RWPE1 (cell line): Measurements from ENCODE around the gene TNS3.

Experiments used
- CTCF ChIA-PET: fragments of 350-600 bp; sonication (Branson Sonifier 250); formaldehyde crosslinking; extraction: SDS; loops from one replicate; lab custom pipeline; 2021; lab: Yijun Ruan, JAX
- POLR2A ChIA-PET: fragments of 400-600 bp; formaldehyde crosslinking; extraction: SDS; loops from one replicate; lab custom pipeline; 2020; ENCODE audit warnings: antibody characterized with exemption; ENCODE audit not compliant: low non-redundant PET; lab: Yijun Ruan, JAX
- DNase-seq: peaks from one replicate; pipeline ENCODE4 v3.0.0; 2012; ENCODE audit warnings: low spot score
- H3K27ac ChIP-seq: fragments of 450-650 bp; 2 replicates; pipeline ENCODE4 v1.5.1; 2017
- TF ChIP-seq, protein P1 (sequence below): fragments of 450-650 bp; conservative IDR thresholded peaks from 2 replicates; pipeline ENCODE4 v1.5.1; 2017; ENCODE audit warnings: low read depth, mild to moderate bottlenecking

Gene TNS3

DNA sequence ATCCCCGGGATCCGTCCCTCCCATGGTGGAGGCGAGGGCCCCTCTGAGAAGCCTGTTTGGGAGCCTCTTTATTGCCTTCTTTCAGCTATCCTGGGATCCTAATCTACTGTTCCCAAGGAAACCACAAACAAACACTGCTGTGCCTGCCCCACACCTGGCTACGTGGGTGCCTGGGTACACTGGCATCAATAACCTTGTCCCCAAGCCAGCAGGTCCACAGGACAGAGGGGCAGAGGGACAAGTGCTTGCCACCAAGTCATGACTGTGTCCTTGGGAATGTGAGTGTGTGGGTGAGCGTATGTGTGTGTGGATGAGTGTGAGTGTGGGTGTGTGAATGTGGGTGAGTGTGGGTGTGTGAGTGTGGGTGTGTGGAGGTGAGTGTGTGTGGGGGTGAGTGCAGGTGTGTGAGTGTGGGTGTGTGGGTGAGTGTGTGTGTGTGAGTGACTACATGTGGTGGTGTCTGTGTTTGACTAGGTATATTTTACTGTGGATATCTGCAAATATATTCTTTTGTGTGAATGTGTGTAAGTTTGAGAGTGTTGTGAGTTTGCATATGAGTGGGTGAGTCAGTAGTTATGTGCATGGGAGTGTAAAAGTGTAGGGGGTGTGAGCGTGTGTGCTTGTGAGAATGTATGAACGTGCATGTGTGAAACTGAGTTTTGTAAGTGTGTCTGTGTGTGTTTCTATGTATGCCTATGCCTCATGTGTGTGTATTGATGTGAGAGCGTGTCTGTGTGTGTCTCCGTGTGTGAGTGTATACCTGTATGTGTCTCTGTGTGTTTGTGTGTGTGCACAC, 96.1 kb downstream of the TNS3 start:
- peak overlapping the region; percentile 43 for H3K27ac ChIP-seq
- TF ChIP-seq, protein P1, sequence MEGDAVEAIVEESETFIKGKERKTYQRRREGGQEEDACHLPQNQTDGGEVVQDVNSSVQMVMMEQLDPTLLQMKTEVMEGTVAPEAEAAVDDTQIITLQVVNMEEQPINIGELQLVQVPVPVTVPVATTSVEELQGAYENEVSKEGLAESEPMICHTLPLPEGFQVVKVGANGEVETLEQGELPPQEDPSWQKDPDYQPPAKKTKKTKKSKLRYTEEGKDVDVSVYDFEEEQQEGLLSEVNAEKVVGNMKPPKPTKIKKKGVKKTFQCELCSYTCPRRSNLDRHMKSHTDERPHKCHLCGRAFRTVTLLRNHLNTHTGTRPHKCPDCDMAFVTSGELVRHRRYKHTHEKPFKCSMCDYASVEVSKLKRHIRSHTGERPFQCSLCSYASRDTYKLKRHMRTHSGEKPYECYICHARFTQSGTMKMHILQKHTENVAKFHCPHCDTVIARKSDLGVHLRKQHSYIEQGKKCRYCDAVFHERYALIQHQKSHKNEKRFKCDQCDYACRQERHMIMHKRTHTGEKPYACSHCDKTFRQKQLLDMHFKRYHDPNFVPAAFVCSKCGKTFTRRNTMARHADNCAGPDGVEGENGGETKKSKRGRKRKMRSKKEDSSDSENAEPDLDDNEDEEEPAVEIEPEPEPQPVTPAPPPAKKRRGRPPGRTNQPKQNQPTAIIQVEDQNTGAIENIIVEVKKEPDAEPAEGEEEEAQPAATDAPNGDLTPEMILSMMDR, result no peak
- ChIA-PET POLR2A (no interaction called here), CTCF (interaction anchor here (1.1 kb wide), 1 partner anchor 220 kb away, joined by 5 read pairs; no protein-coding TSS in a partner anchor)
- no peak for DNase-seq

DNA sequence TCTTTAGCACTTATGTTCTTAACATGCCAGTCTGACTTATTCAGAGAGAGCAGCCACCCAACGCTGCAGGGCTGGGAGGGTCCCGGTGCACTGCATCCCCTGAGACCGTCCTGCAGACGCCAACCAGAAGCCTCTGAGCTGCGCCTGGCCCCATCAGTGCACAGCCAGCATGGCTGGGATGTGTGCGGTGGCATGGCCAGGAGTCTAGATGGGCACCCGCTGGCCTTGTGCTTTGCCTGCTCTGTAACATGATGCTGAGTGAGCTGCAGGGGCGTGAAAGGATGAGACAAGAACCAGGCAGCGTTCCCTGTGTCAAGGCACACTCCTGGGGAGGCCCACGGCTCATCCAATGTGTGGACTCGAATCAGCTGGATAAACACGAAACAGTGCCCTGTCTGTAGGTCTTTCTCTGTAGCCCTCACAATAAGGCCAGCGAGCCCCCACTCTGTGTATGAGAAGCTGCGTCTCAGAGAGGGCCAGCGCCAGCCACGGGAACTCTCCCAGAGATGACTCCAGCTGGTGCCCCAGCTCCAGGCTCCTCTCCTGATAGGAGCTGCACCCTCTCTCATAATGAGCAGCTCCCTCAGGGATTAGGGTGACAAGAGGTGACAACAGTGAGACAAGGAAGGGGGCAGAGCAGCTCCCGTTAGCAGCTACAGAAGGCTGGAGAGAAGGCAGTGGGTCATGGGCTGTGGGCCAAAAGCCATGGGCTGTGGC, 96.8 kb downstream of the TNS3 start:
- CTCF ChIA-PET, result interaction anchor here (0.9 to 1.1 kb wide), 2 partner anchors 26 to 219 kb away, joined by 3 to 5 read pairs; no protein-coding TSS in a partner anchor
- POLR2A ChIA-PET, result interaction anchor here (0.6 kb wide), 1 partner anchor 77 kb away, joined by 13 read pairs; no protein-coding TSS in a partner anchor

GRCh38 chr7:47484457-47484856, 97.5 kb downstream of the TNS3 start:
- no peak for DNase-seq
- ChIA-PET POLR2A (interaction anchor here (0.6 kb wide), 1 partner anchor 77 kb away, joined by 13 read pairs; no protein-coding TSS in a partner anchor), CTCF (interaction anchor here (0.9 to 1.1 kb wide), 2 partner anchors 27 to 219 kb away, joined by 3 to 5 read pairs; no protein-coding TSS in a partner anchor)
- TF ChIP-seq, protein P1, result no peak
- peak overlapping the region; percentile 43 for H3K27ac ChIP-seq

More for the DNA sequence above, 96.8 kb downstream of the TNS3 start:
- TF ChIP-seq, protein P1, result no peak
- DNase-seq, result no peak
- peak overlapping the region; percentile 43 for H3K27ac ChIP-seq

DNA sequence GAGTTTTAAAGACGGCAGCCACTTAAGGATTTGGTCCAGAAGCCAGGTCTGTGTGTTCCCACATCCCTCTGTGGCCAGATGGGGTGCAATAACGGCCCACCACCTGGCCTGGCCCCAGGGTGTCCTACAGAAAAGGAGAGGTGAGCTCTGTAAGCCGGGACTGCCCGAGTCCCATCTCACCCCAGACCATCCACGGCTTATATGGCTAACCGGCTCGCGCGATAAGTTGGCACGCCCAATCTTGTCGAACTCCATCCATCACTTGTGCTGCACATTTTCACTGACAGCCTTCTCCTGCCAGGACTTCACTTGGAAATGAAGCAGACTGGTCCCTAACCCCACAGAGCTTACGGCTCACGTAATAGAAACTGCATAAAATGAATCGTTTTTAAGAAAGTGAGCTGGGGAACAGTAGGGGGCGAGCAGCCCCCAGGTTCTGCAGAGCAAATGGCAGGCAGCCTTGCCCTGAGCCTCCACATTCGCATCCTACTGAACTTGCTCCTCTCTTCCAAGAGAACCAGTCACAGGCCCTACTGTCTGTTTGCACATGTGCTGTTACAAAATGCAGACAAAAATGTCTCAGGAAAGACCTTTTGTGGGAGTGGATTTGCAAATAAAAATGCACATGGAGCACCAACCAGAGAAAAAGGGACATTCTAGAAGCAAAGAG, 98.2 kb downstream of the TNS3 start:
- peak overlapping the region; percentile 26 for H3K27ac ChIP-seq
- TF ChIP-seq, protein P1, result no peak
- DNase-seq, result no peak
- ChIA-PET POLR2A (no interaction called here), CTCF (no interaction called here)

DNA sequence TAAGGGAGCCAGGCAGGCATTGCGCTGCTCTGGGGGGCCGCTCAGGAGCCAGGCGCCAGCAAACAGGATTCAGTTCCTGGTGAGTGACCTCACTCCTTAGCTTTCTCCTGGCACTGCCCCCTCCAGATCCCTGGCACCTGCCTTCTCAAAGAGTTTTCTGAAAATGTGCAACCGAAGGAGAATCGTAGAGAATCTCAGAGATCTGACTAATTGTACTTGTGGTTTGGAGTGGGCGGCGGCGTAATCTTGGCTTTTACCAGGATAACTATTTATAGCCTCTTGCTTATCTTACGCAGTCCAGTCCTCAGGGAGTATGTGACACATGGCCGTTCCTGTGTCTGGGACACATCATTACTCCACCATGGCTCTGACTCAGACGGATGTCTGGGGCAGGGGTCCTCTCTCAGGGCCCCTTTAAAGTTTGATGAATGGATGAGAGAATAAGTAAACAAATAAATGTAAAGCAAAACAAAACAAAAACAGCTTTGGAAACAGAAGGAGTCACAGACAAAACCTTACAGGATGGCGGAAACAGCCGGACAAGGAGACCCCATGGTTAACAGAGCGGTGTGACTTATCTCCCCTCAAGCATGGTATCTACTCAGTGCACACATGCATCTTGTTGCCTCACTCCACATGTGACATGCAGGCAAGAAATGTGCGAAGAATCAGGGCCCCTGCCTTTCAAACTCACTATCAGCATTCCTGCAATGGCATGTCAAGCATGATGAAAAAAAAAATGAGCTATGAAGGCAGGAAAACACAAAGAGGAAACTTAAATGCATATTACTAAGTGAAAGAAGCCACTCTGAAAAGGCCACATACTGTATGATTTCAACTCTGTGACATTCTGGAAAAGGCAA, 99.7 kb downstream of the TNS3 start:
- peak overlapping the region; percentile 80 for H3K27ac ChIP-seq
- peak; percentile 56 for DNase-seq
- POLR2A ChIA-PET, result no interaction called here
- TF ChIP-seq, protein P1, result no peak
- CTCF ChIA-PET, result interaction anchor here (0.6 to 0.8 kb wide), 3 partner anchors 46 to 337 kb away, joined by 3 read pairs; no protein-coding TSS in a partner anchor
